Measurements from ENCODE around the gene YIPF6. TPM values are rescaled to one million over a fixed set of nuclear protein-coding genes. Genes with fewer than 3 reads are reported as not detected.

The YIPF6 gene
- total RNA-seq, 1 experiment from 2014 or later: 43.3 TPM

DNA sequence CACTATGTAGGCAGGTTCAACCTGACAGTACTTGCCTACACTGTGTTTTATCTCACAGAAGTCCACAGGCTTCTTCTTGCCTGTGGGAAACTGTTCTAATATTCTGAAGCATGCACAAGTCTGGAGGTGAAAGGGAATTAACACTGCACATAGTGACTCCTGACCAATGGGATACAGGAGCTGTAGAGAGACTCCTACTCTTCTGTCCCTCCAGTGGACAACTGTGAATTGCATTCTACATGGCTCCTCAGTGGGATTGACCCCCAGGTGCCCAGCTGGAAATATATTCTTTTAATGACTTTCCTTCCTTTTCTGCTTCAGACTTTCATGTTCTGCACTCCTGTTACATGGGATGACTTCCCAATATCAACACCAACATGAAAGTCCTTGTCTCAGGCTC is 8.2 kb upstream of the YIPF6 start:
- ChIA-PET RAD21 (ENCODE audit: low non-redundant PET in 1 of 2, low total read pairs in 2 of 2, uncharacterized antibody in 2 of 2, unreplicated experiment in 2 of 2) (interaction anchor here in 1 of 2 experiments (1.3 kb wide), 1 partner anchor 294 kb away, joined by 5 read pairs; no protein-coding TSS in a partner anchor), POLR2A (no interaction called here), CTCF (interaction anchor here (0.6 to 1.8 kb wide), 3 partner anchors 10 to 294 kb away, joined by 3 to 17 read pairs (median 3); no protein-coding TSS in a partner anchor)
- Histone ChIP-seq H3K27ac (ENCODE audit: low read depth, low read length) (no peak overlapping the region), H3K79me2 (ENCODE audit: insufficient read depth, low read length) (no peaks in the 10 kb centered on the region), H3K9me2 (ENCODE audit: insufficient read depth) (no peaks in the 10 kb centered on the region), H3K36me3 (ENCODE audit: control insufficient read depth in 1 of 2, insufficient read depth in 2 of 2, low read length in 2 of 2) (no peaks in the 10 kb centered on the region), H2AFZ (ENCODE audit: low read depth, low read length, poor library complexity, severe bottlenecking) (peak overlapping the region; percentile 26), H3K4me3 (replicated peaks in 1 of 2; ENCODE audit: low read depth in 1 of 2, low read length in 2 of 2) (no peak overlapping the region), H3K27me3 (ENCODE audit: insufficient read depth, low read length) (no peaks in the 10 kb centered on the region), H4K20me1 (ENCODE audit: insufficient read depth) (no peaks in the 10 kb centered on the region), H3K4me1 (ENCODE audit: control insufficient read depth in 1 of 2, insufficient read depth in 2 of 2, low read length in 2 of 2) (no peaks in the 10 kb centered on the region), H3K4me2 (ENCODE audit: low read length) (no peak overlapping the region), H3K9me3 (ENCODE audit: control insufficient read depth in 1 of 2, insufficient read depth in 1 of 2, low read depth in 1 of 2, low read length in 2 of 2) (no peaks in the 10 kb centered on the region), H3K9ac (ENCODE audit: low read length) (no peak overlapping the region)
- BruUV-seq (replicated peaks): no TSS peak
- intact Hi-C loops (cut with micrococcal nuclease): loop anchor here (1.0 kb wide), 1 partner anchor 293 kb away; no protein-coding TSS in a partner anchor
- ATAC-seq (peak; percentile 99), DNase-seq (ENCODE audit: low read depth, low spot score) (no peak)
- TF ChIP-seq POLR2A (IDR thresholded peaks at IDR 0.05; ENCODE audit: borderline replicate concordance, extremely low read depth, insufficient read depth, insufficient read length) (no peak), SRF (IDR thresholded peaks at IDR 0.05; ENCODE audit: low read depth) (no peak), RAD21 (IDR thresholded peaks at IDR 0.05; ENCODE audit: low read depth) (peak; percentile 41; the same call in 1 of the 2 replicates), ZFX (IDR thresholded peaks at IDR 0.05) (no peak), SP1 (IDR thresholded peaks at IDR 0.05; ENCODE audit: low read depth) (no peak), ZNF274 (IDR thresholded peaks at IDR 0.05; ENCODE audit: low read depth, low read length) (no peak), CEBPB (IDR thresholded peaks at IDR 0.05; ENCODE audit: low read depth) (no peak), POLR2AphosphoS5 (IDR thresholded peaks at IDR 0.05; ENCODE audit: low read depth, low read length) (no peak), SIN3A (IDR thresholded peaks at IDR 0.05; ENCODE audit: low read depth) (no peak)
- TF ChIP-seq, protein P1, sequence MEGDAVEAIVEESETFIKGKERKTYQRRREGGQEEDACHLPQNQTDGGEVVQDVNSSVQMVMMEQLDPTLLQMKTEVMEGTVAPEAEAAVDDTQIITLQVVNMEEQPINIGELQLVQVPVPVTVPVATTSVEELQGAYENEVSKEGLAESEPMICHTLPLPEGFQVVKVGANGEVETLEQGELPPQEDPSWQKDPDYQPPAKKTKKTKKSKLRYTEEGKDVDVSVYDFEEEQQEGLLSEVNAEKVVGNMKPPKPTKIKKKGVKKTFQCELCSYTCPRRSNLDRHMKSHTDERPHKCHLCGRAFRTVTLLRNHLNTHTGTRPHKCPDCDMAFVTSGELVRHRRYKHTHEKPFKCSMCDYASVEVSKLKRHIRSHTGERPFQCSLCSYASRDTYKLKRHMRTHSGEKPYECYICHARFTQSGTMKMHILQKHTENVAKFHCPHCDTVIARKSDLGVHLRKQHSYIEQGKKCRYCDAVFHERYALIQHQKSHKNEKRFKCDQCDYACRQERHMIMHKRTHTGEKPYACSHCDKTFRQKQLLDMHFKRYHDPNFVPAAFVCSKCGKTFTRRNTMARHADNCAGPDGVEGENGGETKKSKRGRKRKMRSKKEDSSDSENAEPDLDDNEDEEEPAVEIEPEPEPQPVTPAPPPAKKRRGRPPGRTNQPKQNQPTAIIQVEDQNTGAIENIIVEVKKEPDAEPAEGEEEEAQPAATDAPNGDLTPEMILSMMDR (IDR thresholded peaks at IDR 0.05 in 2 of 3, conservative IDR thresholded peaks at IDR 0.05 in 1 of 3; ENCODE audit: borderline replicate concordance in 1 of 3, insufficient read depth in 1 of 3, low read depth in 2 of 3, low read length in 2 of 3): peak in 2 of 3 experiments; percentile 50 to 53; a peak in 4 of 6 replicates
